Measurements from ENCODE around the gene OR2C3. TPM values are rescaled to one million over a fixed set of nuclear protein-coding genes. Genes with fewer than 3 reads are reported as not detected.

OR2C3 gene
- total and polyA plus RNA-seq, 2 experiments from 2014 or later: not detected

GRCh38 chr1:247542811-247543210, 6.6 kb upstream of the OR2C3 start (continued):
- TF ChIP-seq NANOG (IDR thresholded peaks at IDR 0.05; ENCODE audit: borderline replicate concordance) (no peak), CTCF (conservative IDR thresholded peaks at IDR 0.05; ENCODE audit: low read depth in 2 of 2) (no peak), CREB1 (CRISPR knock-in tag; IDR thresholded peaks at IDR 0.05; ENCODE audit: low read depth) (no peak), ZNF331 (CRISPR knock-in tag; IDR thresholded peaks at IDR 0.05; ENCODE audit: low read depth) (no peak), EZH2phosphoT487 (IDR thresholded peaks at IDR 0.05; ENCODE audit: unreplicated experiment) (no peak), STAT1 (IDR thresholded peaks at IDR 0.05; ENCODE audit: unreplicated experiment) (no peak), POLR2AphosphoS5 (IDR thresholded peaks at IDR 0.05; ENCODE audit: low read depth) (no peak), ETS1 (IDR thresholded peaks at IDR 0.05) (no peak)

GRCh38 chr1:247540581-247540980, 4.3 kb upstream of the OR2C3 start:
- Histone ChIP-seq H3K27ac (ENCODE audit: low read depth) (no peak overlapping the region), H3K79me2 (replicated peaks; ENCODE audit: insufficient read depth) (no peaks in the 10 kb centered on the region), H3K27me3 (ENCODE audit: insufficient read depth) (no peaks in the 10 kb centered on the region), H3K4me2 (no peak overlapping the region), H3K9me2 (ENCODE audit: insufficient read depth) (no peaks in the 10 kb centered on the region), H2AFZ (0 out of 2 replicates have a peak overlapping the region, but pooled peaks have one; percentile 48), H4K20me1 (replicated peaks; ENCODE audit: insufficient read depth) (no peaks in the 10 kb centered on the region), H3F3A (replicated peaks; ENCODE audit: low read depth) (no peaks in the 10 kb centered on the region), H3K4me1 (ENCODE audit: insufficient read depth) (no peaks in the 10 kb centered on the region), H3K4me3 (no peak overlapping the region), H3K36me3 (ENCODE audit: insufficient read depth) (no peaks in the 10 kb centered on the region)
- Mint-ChIP-seq H3K4me1 (peaks cover 2% of the 10 kb centered on the region; the same call in 2 of the 3 replicates), H3K27me3 (ENCODE audit: insufficient read depth, low read depth, poor library complexity) (peaks cover 2% of the 10 kb centered on the region), H3K36me3 (ENCODE audit: low read depth) (no peaks in the 10 kb centered on the region), H3K27ac (no peak overlapping the region), H3K4me3 (no peak overlapping the region), H3K9me3 (no peaks in the 10 kb centered on the region; the same call in 2 of the 3 replicates)
- DNase-seq (ENCODE audit: low spot score) (no peak), ATAC-seq (no peak)
- no peak for TF ChIP-seq EZH2 (IDR thresholded peaks at IDR 0.05; ENCODE audit: low read depth, unreplicated experiment)
- TF ChIP-seq STAT1 (IDR thresholded peaks at IDR 0.05; ENCODE audit: unreplicated experiment): no peak
- TF ChIP-seq ETS1 (IDR thresholded peaks at IDR 0.05): no peak
- TF ChIP-seq ZNF462 (CRISPR knock-in tag; IDR thresholded peaks at IDR 0.05): no peak
- no peak for TF ChIP-seq NANOG (IDR thresholded peaks at IDR 0.05; ENCODE audit: borderline replicate concordance)
- no peak for TF ChIP-seq CTCF (conservative IDR thresholded peaks at IDR 0.05; ENCODE audit: low read depth in 2 of 2)
- no peak for TF ChIP-seq CREB1 (CRISPR knock-in tag; IDR thresholded peaks at IDR 0.05; ENCODE audit: low read depth)
- TF ChIP-seq ZNF331 (CRISPR knock-in tag; IDR thresholded peaks at IDR 0.05; ENCODE audit: low read depth): no peak
- TF ChIP-seq EZH2phosphoT487 (IDR thresholded peaks at IDR 0.05; ENCODE audit: unreplicated experiment): no peak

All from GM23338 (cell line).